ENCODE results near the gene SLC22A1.

The SLC22A1 gene

GRCh38 chr6:160121558-160121957 is at the start of gene SLC22A1:
Gene SLC22A1 (plus strand): TSS chr6:160121815. CDS start chr6:160121936, 121 bp downstream.
- intact Hi-C loops (cut with DNase I): no loop called here

DNA sequence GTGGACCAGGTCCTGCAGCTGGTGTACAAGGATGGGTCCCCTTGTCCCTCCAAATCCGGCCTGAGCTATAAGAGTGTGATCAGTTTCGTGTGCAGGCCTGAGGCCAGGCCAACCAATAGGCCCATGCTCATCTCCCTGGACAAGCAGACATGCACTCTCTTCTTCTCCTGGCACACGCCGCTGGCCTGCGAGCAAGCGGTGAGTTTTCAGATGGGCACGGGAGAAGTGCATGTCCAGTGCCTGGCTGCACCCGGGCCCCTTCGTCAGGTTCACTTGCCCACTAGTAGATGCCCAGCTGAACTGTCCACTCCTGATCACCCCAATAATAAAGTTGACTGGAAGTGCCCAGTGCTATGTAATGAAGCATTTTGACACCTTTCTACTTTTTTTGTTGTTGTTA is 48.3 kb upstream of the SLC22A1 start:
- intact Hi-C loops (cut with DNase I): no loop called here
- DNase-seq: no peak

More at GRCh38 chr6:160121558-160121957, at the start of gene SLC22A1:
- no peak for DNase-seq

- no peak for DNase-seq
- intact Hi-C loops (cut with DNase I): no loop called here
Observed at GRCh38 chr6:160076009-160076408, 45.6 kb upstream of the SLC22A1 start.

GRCh38 chr6:160077024-160077423 is 44.6 kb upstream of the SLC22A1 start:
- intact Hi-C loops (cut with DNase I): no loop called here
- no peak for DNase-seq

DNA sequence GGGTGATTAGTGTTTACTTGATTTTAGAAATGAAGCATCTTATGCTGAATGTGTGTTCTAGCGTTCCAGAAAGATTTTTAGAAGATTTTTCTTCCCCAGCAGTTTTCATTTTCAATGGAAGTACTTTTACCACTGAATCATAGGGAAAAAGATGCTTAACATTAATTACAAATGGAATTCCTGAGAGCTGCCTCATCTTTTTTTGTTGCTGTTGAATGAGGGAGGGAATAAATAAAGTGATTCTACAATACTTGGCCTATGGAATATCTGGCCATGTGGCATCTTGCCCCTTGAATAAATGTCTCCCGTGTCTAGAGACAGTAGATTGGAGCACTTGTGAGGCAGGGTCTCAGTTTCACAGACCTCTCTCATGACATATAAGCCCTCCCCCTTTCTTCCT is 44.1 kb upstream of the SLC22A1 start:
- intact Hi-C loops (cut with DNase I): no loop called here
- no peak for DNase-seq

- intact Hi-C loops (cut with DNase I): no loop called here
- DNase-seq: peak in 1 of 42 donors; percentile 14
Observed at GRCh38 chr6:160078883-160079685, 42.5 kb upstream of the SLC22A1 start.

DNA sequence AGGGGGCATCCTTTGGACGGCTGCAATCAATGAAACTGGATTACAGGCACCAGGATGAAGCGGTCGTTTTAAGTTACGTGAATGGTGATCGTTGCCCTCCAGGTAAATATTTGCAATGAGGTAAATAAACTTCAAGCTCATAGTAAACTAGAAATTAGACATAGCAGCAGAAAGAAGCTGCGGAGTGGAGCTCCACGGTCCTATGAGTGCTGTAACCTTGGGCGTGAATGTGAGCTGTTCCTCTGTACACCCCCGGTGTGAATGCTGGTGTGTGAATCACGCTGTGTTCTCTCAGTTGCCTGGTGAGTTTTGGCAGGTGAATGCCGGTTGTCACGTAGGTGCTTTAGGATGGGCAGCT is 42.0 kb upstream of the SLC22A1 start:
- intact Hi-C loops (cut with DNase I): loop anchor here (5.0 kb wide), 1 partner anchor 373 kb away; no protein-coding TSS in a partner anchor
- peak in 11 of 42 donors; percentile 7 to 43 (median 16) for DNase-seq

GRCh38 chr6:160080097-160080496 is 41.5 kb upstream of the SLC22A1 start:
- intact Hi-C loops (cut with DNase I): loop anchor here (5.0 kb wide), 1 partner anchor 372 kb away; no protein-coding TSS in a partner anchor
- peak in 1 of 42 donors; percentile 21 for DNase-seq

- DNase-seq: no peak
- intact Hi-C loops (cut with DNase I): loop anchor here (5.0 kb wide), 1 partner anchor 371 kb away; no protein-coding TSS in a partner anchor
Observed at GRCh38 chr6:160081398-160081797, 40.2 kb upstream of the SLC22A1 start.

GRCh38 chr6:160082627-160083026 is 39.0 kb upstream of the SLC22A1 start:
- intact Hi-C loops (cut with DNase I): loop anchor here (5.0 kb wide), 1 partner anchor 370 kb away; no protein-coding TSS in a partner anchor
- peak in 1 of 42 donors; percentile 21 for DNase-seq

DNA sequence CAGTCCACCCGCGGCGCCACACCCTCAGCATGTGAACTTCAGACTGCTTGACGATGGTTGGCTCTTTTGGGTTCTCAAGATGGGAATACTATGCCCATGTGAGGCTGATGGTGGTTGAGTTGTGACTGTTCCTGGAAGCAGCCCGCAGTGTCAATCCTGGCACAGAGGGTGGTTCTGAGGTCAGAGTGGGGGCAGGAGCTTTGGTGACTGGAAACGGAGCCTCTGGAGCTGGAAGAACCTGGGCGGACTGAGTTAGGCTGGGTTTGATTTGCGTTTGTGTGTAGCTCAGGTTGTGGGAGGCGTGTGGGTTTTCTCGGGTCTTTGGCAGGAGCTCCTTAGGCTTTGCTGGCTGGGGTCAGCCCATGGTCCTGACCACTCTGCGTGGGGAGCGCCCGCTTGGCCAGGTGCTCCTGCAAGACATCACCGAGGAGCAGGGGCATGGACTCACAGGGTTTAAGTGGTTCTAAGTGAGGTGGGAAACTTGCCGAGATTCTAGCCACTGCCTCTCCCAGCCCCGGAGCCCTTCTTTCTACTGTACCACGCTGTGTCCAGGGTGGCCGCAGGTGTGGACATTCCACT is 37.3 kb upstream of the SLC22A1 start:
- DNase-seq: no peak
- intact Hi-C loops (cut with DNase I): loop anchor here (5.0 kb wide), 1 partner anchor 368 kb away; no protein-coding TSS in a partner anchor

- intact Hi-C loops (cut with DNase I): no loop called here
- no peak for DNase-seq
Observed at GRCh38 chr6:160085226-160085625, 36.4 kb upstream of the SLC22A1 start.

DNA sequence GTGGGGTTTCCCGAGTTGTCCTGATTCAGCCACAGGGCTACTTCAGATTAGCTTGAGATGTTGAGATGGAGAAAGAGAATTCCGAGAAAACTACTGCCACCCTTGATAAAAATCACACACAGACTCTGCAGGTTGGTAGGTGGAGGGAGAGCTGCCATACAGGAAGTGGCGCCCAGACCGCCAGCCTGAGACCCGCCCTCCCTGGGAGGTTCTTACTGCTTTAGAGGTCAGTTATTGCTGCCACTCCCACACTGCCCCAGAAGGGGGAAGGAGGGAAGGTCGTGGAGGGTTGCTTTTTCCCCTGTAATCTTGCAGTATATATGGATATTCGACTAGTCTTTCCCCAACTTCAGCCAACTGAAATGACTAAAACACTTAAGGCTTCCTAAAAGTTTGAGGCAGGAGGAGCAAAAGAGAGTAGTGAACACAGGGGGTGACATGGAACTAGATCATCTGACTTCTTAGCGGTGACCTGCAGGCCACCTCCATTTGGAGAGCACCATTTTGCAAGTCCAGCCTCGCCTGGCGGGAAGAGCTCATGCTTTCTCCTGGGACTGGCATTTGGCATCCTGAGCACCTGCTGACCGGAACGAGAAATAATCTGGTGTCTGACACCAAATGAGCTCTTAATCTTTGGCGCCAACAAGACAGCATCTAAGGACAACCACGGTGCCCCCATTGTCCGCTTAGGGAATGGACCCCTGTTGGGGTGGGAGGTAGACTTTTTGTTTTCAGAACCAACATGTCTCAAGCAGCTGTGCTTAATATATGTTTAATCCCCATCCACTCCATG is 35.7 kb upstream of the SLC22A1 start:
- intact Hi-C loops (cut with DNase I): no loop called here
- no peak for DNase-seq

- intact Hi-C loops (cut with DNase I): no loop called here
- no peak for DNase-seq
Observed at GRCh38 chr6:160086754-160087153, 34.9 kb upstream of the SLC22A1 start.

DNA sequence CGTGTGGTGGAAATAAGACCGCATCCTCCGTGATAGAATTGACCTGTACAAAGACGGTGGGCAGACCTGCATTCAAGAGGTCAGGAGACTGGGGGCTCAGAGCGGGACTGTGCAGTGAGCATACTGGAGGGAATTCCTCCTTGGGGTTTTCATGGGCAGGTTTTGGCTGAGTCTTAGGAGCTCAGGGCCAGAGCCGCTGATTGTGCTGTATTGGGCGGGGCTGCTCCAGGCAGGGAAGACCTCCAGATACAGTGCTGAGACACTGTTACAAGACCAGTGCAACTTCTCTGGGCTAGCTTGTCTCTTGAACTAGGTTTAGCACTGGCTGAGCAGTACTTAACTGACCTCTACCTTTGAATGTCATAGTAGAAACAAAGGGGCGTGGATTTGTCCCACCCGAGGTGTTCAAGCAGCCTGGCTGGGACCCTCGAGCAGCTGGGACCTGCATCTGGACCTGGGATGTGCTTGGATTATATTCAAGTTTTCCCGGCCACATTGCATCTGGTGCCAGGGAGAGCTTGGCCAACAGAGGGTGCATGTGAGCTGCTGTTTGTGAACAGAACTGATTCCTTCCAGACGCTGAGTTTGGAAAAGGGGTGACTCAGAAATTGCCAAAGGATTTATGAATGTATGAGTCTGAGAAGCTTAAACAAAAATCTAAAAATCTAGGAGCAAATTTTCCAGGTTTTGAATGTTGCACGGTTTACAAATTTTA is 33.4 kb upstream of the SLC22A1 start:
- intact Hi-C loops (cut with DNase I): no loop called here
- DNase-seq: peak; percentile 43 to 87 (median 71)

DNA sequence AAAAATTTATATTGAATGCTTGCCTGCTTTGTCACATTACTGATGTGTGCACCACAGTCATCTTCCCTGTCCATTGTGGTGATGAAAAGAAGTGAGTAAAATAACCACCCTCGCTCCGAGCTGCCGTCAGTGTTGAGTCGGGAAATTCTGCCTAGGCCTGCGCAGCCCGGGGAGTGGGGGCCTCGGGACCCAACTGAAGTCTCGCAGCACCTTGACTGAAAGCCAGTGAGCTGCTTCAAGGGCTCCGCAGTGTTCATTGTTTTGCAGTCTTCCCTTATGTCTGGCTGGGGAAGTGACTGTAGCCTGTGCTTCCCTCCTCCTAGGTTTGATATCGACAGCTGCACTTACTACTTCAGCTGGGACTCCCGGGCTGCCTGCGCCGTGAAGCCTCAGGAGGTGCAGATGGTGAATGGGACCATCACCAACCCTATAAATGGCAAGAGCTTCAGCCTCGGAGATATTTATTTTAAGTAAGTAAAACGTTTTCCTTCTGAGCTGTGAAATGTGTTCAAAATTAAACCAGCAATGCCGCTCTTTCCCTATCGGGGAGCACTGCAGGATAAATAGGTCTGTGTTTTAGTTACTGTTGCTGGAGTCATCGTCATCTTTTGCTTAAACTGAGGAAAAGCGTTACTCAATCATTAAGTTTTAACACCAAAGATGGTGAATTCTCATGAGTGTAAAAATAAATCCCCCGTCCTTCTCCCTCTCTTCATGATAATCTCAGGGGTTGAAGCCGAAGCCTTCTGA is 32.7 kb upstream of the SLC22A1 start:
- intact Hi-C loops (cut with DNase I): no loop called here
- DNase-seq: peak in 1 of 42 donors; percentile 28

- intact Hi-C loops (cut with DNase I): no loop called here
- peak in 1 of 42 donors; percentile 3 for DNase-seq
Observed at GRCh38 chr6:160089534-160089897, 32.1 kb upstream of the SLC22A1 start.

Data from head of caudate nucleus (tissue), 42 donors.